ENCODE results near the gene F2.

DNA sequence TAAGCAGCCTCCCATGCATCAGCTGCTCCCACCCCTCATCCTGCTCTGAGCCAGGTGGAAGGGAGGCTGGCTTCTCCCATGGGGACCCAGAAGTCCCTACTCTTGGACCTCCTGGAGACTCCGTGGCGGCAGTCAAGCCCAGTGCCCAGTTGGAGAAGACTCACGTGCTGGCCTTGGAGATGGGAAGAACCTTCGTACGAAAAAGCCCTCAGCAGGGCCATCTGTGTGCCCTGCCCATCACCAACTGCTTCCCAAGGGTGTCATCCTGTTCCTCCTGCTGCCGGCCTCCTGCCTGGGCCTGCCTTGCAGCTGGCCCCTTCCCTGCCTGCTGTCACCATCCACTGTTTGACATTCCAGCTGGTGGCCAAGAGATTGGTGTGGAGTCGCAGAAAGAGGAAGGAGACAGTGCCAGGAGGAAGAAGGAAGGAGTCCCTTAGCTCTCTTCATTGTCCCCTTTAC, 46.6 kb upstream of the F2 start:
- TF ChIP-seq, protein P1, sequence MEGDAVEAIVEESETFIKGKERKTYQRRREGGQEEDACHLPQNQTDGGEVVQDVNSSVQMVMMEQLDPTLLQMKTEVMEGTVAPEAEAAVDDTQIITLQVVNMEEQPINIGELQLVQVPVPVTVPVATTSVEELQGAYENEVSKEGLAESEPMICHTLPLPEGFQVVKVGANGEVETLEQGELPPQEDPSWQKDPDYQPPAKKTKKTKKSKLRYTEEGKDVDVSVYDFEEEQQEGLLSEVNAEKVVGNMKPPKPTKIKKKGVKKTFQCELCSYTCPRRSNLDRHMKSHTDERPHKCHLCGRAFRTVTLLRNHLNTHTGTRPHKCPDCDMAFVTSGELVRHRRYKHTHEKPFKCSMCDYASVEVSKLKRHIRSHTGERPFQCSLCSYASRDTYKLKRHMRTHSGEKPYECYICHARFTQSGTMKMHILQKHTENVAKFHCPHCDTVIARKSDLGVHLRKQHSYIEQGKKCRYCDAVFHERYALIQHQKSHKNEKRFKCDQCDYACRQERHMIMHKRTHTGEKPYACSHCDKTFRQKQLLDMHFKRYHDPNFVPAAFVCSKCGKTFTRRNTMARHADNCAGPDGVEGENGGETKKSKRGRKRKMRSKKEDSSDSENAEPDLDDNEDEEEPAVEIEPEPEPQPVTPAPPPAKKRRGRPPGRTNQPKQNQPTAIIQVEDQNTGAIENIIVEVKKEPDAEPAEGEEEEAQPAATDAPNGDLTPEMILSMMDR (IDR thresholded peaks at IDR 0.05; ENCODE audit: insufficient read depth, low read length), result no peak
- TF ChIP-seq, protein P2, sequence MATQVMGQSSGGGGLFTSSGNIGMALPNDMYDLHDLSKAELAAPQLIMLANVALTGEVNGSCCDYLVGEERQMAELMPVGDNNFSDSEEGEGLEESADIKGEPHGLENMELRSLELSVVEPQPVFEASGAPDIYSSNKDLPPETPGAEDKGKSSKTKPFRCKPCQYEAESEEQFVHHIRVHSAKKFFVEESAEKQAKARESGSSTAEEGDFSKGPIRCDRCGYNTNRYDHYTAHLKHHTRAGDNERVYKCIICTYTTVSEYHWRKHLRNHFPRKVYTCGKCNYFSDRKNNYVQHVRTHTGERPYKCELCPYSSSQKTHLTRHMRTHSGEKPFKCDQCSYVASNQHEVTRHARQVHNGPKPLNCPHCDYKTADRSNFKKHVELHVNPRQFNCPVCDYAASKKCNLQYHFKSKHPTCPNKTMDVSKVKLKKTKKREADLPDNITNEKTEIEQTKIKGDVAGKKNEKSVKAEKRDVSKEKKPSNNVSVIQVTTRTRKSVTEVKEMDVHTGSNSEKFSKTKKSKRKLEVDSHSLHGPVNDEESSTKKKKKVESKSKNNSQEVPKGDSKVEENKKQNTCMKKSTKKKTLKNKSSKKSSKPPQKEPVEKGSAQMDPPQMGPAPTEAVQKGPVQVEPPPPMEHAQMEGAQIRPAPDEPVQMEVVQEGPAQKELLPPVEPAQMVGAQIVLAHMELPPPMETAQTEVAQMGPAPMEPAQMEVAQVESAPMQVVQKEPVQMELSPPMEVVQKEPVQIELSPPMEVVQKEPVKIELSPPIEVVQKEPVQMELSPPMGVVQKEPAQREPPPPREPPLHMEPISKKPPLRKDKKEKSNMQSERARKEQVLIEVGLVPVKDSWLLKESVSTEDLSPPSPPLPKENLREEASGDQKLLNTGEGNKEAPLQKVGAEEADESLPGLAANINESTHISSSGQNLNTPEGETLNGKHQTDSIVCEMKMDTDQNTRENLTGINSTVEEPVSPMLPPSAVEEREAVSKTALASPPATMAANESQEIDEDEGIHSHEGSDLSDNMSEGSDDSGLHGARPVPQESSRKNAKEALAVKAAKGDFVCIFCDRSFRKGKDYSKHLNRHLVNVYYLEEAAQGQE (IDR thresholded peaks at IDR 0.05; ENCODE audit: insufficient replicate concordance, low read depth), result no peak
